HUES6 (cell line): ENCODE measurements around the gene IRAK1.

Experiments
- H3K27ac ChIP-seq: 2 replicates; pipeline ENCODE4 v1.7.0; 2013; ENCODE audit warnings: low read depth, mild to moderate bottlenecking, low read length, inconsistent platforms
- H3K27me3 ChIP-seq: 2 replicates; pipeline ENCODE4 v1.6.1; 2013; ENCODE audit warnings: low read length; ENCODE audit not compliant: control insufficient read depth, insufficient read depth
- H3K36me3 ChIP-seq: 2 replicates; pipeline ENCODE4 v1.6.1; 2013; ENCODE audit warnings: low read length; ENCODE audit not compliant: control insufficient read depth, insufficient read depth
- H3K4me1 ChIP-seq: 2 replicates; pipeline ENCODE4 v1.6.1; 2013; ENCODE audit warnings: low read length; ENCODE audit not compliant: control insufficient read depth, insufficient read depth
- H3K4me3 ChIP-seq: 2 replicates; pipeline ENCODE4 v1.5.1; 2013; ENCODE audit warnings: low read depth, low read length
- H3K9ac ChIP-seq: one replicate; pipeline ENCODE4 v1.6.1; 2013; ENCODE audit warnings: mild to moderate bottlenecking, low read length
- H3K9me3 ChIP-seq: 2 replicates; pipeline ENCODE4 v1.6.1; 2013; ENCODE audit warnings: low read depth, low read length; ENCODE audit not compliant: control insufficient read depth, insufficient read depth

IRAK1 gene

GRCh38 chrX:153993978-153994377, 25.7 kb downstream of the IRAK1 start:
- Histone ChIP-seq H3K36me3 (no peaks in the 10 kb centered on the region), H3K27ac (no peak overlapping the region), H3K9me3 (peaks cover 12% of the 10 kb centered on the region; the same call in 1 of the 2 replicates), H3K4me3 (no peak overlapping the region), H3K27me3 (no peaks in the 10 kb centered on the region), H3K4me1 (no peaks in the 10 kb centered on the region), H3K9ac (no peak overlapping the region)

DNA sequence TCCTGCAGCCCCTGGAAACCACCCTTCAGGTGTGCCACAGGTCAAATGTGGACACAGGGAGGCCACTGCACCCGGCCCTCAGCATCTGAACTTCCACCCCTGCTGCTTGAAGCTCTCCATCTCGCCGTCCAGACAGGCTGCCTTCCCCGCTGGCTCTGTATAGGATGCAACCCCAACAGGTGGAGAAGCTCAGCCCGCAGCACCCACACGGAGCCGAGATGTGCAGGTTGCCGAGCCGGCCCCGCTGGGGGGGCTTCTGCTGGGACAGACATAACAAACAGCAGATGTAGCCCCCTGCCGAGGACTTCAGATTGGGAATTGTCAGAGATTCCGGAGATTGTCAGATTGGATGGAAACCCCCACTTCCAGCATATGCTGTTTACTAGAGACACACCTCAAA, 26.6 kb downstream of the IRAK1 start:
- Histone ChIP-seq H3K9ac (no peak overlapping the region), H3K36me3 (no peaks in the 10 kb centered on the region), H3K9me3 (peaks cover 12% of the 10 kb centered on the region; the same call in 1 of the 2 replicates), H3K4me1 (no peaks in the 10 kb centered on the region), H3K4me3 (no peak overlapping the region), H3K27ac (no peak overlapping the region), H3K27me3 (no peaks in the 10 kb centered on the region)

- Histone ChIP-seq H3K9me3 (peaks cover 9% of the 10 kb centered on the region; the same call in 1 of the 2 replicates), H3K4me1 (no peaks in the 10 kb centered on the region), H3K27me3 (no peaks in the 10 kb centered on the region)
Measured at GRCh38 chrX:153992180-153992579, 27.5 kb downstream of the IRAK1 start.

GRCh38 chrX:153991013-153991580, 28.6 kb downstream of the IRAK1 start:
- Histone ChIP-seq H3K4me3 (no peak overlapping the region), H3K27me3 (no peaks in the 10 kb centered on the region), H3K27ac (no peak overlapping the region), H3K36me3 (no peaks in the 10 kb centered on the region), H3K4me1 (no peaks in the 10 kb centered on the region), H3K9ac (no peak overlapping the region), H3K9me3 (peaks cover 9% of the 10 kb centered on the region; the same call in 1 of the 2 replicates)

More at GRCh38 chrX:153992180-153992579, 27.5 kb downstream of the IRAK1 start:
- Histone ChIP-seq H3K4me3 (no peak overlapping the region), H3K36me3 (no peaks in the 10 kb centered on the region), H3K9ac (no peak overlapping the region), H3K27ac (no peak overlapping the region)

GRCh38 chrX:153989973-153990655, 29.6 kb downstream of the IRAK1 start:
- Histone ChIP-seq H3K36me3 (no peaks in the 10 kb centered on the region), H3K27me3 (no peaks in the 10 kb centered on the region), H3K27ac (no peak overlapping the region), H3K4me1 (no peaks in the 10 kb centered on the region), H3K9me3 (peaks cover 7% of the 10 kb centered on the region; the same call in 1 of the 2 replicates), H3K4me3 (no peak overlapping the region), H3K9ac (no peak overlapping the region)

GRCh38 chrX:153988493-153988892, 31.2 kb downstream of the IRAK1 start:
- Histone ChIP-seq H3K4me3 (no peak overlapping the region), H3K36me3 (no peaks in the 10 kb centered on the region), H3K27me3 (no peaks in the 10 kb centered on the region), H3K9me3 (peaks cover 4% of the 10 kb centered on the region; the same call in 1 of the 2 replicates), H3K27ac (no peak overlapping the region), H3K9ac (no peak overlapping the region), H3K4me1 (no peaks in the 10 kb centered on the region; the same call in 1 of the 2 replicates)

DNA sequence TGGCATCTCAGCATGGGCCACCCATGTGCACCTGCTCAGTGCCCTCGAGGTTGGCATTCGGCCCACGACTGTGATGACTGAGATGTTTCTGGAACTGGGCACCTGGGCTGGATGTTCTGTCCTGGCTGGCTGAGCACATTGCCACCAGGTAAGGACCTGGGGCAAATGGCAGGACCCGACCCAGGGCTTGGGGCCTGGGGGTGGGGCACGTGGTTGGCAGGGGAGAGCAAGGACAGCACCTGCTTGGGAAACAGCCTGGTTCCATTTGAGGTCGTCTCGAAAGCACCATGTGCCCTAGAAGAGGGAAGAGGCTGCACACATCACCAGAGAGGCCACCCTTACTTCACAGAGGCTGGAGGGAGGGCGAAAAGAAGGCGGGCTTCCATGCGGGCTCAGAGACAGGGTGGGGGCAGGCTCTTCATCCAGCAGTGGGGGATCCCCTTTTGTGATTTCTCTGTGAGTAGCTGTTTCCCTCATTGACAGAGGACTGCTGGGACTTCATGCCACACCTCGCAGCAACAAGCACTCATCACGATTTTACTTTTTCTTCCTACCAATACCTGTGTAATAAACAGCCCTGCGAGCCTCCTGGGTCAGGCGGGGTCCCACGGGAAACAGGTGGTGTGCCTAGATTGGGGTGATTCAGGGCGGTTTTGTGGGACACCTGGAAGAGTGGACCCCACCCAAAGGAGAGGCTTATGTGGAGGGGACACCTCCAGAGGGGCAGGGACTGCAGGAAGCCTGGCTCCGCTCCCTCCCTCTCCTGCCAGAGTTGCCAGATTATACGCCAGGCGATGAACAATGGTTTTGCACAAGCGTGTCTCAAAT, 35.1 kb downstream of the IRAK1 start:
- Histone ChIP-seq H3K4me3 (no peak overlapping the region), H3K27ac (no peak overlapping the region), H3K4me1 (peaks cover 5% of the 10 kb centered on the region), H3K9ac (no peak overlapping the region), H3K9me3 (peaks cover 13% of the 10 kb centered on the region; the same call in 1 of the 2 replicates), H3K36me3 (no peaks in the 10 kb centered on the region), H3K27me3 (no peaks in the 10 kb centered on the region)

- H3K4me3 ChIP-seq: no peak overlapping the region
Measured at GRCh38 chrX:153983321-153983801, 36.3 kb downstream of the IRAK1 start.

GRCh38 chrX:153981771-153982533, 37.8 kb downstream of the IRAK1 start:
- no peak overlapping the region for H3K27ac ChIP-seq
- no peaks in the 10 kb centered on the region for H3K36me3 ChIP-seq
- H3K4me1 ChIP-seq: peaks cover 5% of the 10 kb centered on the region
- H3K27me3 ChIP-seq: no peaks in the 10 kb centered on the region
- peaks cover 13% of the 10 kb centered on the region; the same call in 1 of the 2 replicates for H3K9me3 ChIP-seq
- no peak overlapping the region for H3K4me3 ChIP-seq
- H3K9ac ChIP-seq: no peak overlapping the region

More at GRCh38 chrX:153983321-153983801, 36.3 kb downstream of the IRAK1 start:
- Histone ChIP-seq H3K36me3 (no peaks in the 10 kb centered on the region), H3K4me1 (peaks cover 5% of the 10 kb centered on the region), H3K27me3 (no peaks in the 10 kb centered on the region), H3K9ac (no peak overlapping the region), H3K27ac (no peak overlapping the region), H3K9me3 (peaks cover 13% of the 10 kb centered on the region; the same call in 1 of the 2 replicates)

- H3K9ac ChIP-seq: no peak overlapping the region
- H3K27me3 ChIP-seq: no peaks in the 10 kb centered on the region
- H3K4me3 ChIP-seq: no peak overlapping the region
Measured at GRCh38 chrX:153981231-153981630, 38.5 kb downstream of the IRAK1 start.

More at GRCh38 chrX:153981231-153981630, 38.5 kb downstream of the IRAK1 start:
- no peaks in the 10 kb centered on the region for H3K36me3 ChIP-seq
- peaks cover 5% of the 10 kb centered on the region for H3K4me1 ChIP-seq
- no peak overlapping the region for H3K27ac ChIP-seq
- peaks cover 13% of the 10 kb centered on the region; the same call in 1 of the 2 replicates for H3K9me3 ChIP-seq
